Nucleus accumbens (tissue), 56 donors: Measurements from ENCODE around the gene KAZN.

ENCODE experiments used
- DNase-seq, 56 donors: peaks; one replicate each; lab custom pipeline; 2025; lab: John Stamatoyannopoulos, UW

KAZN gene

DNA sequence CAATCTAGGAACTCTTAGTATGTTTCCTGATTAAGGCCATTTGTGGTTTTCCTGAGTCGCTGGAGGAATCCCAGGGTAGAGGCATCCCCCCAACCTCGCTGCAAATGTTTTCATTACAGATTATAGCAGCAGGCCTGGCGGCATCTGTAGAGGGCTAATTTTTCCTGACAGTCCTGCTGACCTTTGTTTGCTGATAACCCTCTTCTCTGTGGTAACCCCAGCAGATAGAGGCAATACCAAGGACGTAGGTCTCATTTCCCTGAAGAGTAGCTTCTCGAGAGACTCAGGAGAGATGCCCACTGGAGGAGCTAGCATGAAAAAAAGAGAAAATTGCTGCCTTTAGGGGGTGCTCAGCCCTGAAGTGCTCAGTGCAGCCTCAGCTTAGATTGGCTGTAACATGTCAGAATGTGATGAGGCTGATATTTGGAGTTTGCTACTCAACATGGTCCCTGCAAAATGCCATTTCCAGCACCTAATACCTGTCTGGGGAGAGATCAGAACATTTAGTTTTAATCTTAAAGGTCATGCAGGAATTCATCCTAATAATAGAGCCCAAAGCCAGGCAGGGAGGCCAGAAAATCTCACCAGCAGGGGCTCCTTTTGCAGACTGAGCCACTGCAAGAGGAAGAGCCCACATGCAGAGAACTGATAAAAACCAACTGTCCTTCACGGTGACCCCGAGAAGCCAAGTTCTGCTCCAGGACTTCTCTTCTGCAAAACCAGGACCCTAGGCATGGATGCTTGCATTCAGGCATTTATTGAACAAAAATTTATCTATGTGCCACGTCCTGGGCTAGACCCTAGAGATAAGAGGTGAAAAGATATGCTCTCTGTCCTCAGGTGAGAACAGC is 184.5 kb downstream of the KAZN start:
- no peak for DNase-seq

DNA sequence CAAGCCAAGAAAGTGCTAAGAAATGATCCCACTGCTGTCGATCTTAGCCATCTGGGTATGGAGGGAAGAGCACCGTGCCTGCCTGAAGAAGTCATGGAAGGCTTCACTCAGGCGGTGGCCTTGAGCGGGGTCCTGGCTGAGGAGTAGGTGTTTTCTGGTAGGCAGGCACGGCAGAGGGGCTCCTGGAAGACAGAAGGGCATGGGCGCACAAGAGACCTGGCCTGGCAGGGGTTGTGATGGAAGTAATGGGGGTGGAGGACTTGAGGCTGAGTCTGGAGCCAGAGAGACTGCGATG is 185.1 kb downstream of the KAZN start:
- DNase-seq: no peak

GRCh38 chr1:14784790-14785773 is 186.6 kb downstream of the KAZN start:
- DNase-seq: no peak

GRCh38 chr1:14786109-14786675 is 187.7 kb downstream of the KAZN start:
- no peak for DNase-seq

DNA sequence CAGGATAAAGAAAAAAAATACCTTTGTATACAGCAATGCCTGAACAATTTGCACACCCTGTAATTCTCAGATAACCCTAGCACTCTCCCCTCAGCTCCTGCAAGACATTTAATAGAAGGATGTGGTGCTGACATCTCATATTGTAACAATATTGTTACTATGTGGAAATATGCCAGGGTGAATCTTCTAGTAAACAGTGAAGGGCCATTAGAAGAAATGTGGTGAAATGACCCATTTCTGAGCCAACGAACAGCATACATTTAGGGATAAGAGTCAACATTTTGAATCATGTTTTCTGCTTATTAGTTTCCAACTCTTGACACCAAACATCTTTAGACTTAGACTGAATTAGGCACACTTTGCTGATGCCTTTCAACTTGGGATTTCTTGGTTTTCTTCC is 188.2 kb downstream of the KAZN start:
- DNase-seq: no peak

DNA sequence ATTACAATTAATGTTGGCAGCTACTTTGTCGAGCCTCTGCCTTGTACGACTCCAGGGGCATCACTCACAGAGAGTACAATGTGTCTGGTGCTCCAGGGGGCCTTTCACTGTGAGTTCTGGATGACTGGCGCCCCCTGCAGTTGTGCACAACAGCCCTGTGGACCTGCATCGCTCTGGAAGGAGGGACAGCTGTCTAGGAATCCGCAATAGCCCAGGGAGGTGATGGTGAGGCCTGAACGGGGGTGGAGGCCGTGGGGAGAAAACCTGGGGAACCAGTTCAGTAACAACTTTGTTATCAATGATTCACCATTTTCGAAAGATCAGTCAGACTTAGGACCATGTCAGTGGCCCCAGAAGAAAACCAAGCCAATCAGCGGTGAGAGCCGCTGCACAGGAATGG is 189.1 kb downstream of the KAZN start:
- no peak for DNase-seq

DNA sequence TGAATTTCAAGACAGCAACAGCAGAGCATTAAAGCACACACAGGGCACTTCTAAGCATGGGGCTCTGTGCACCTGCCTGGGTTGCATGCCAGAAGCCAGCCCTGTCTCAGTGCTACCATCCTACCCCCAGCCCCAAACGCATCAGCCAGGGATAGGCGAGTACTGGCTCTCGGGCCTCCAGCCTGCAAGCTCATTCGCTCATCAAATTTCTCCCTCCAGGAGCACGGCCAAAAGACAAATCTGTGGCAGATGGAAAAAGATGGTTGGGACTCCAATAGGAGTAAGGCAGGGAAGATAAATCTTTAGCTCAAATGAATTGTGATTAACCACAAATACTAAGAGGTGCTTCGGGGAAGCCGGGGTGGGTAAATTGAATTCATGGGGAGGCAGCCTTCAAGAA is 189.6 kb downstream of the KAZN start:
- DNase-seq: no peak

DNA sequence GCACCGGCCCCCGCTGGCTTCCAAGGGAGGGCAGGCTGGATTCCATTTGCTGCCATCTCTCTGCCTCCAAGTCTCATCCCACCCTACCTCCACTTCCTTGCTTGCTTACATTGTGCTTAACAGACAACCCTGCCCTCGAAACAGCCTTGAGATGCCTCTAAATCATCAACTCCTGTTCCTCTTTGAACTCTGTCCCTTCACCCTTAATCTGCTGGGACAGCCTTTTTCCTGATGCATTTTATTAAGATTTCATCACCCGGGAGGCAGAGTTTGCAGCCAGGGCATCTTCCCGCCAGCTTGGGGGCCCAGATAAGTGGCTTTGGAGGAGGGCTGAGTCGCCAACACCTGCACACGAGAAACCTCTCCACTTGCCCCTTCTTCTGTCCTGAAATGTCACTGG is 192.5 kb downstream of the KAZN start:
- DNase-seq: no peak

- DNase-seq: no peak
Observed at GRCh38 chr1:14791654-14792053, 193.2 kb downstream of the KAZN start.

DNA sequence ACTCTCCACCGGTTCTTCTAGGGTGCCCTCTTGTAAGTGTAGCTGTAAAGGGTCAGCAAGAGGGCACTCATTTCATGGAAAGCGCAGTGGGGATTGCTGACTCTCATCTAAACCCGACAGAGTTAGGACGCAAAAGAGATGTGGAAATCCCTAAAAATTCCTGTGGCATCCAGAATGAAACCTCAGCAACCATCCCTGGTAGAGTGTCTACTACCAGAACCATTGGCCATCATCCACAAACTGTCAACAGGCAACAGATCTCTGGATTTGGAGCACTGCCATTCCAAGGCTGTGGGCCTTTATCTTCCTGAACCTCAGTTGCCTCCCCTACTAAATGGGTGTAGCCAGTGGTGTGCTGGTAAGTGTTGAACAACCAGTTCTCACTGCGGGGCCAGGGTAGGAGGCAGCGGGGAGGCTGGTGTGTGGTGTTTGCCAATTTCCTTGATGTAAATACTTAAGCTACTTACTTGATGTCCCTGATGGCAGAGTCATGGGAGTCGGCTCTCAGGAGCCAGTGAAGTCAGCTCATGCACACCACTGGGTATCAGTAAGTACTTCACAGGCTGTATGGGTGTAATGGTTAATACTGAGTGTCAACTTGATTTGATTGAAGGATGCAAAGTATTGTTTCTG is 195.8 kb downstream of the KAZN start:
- DNase-seq: no peak

DNA sequence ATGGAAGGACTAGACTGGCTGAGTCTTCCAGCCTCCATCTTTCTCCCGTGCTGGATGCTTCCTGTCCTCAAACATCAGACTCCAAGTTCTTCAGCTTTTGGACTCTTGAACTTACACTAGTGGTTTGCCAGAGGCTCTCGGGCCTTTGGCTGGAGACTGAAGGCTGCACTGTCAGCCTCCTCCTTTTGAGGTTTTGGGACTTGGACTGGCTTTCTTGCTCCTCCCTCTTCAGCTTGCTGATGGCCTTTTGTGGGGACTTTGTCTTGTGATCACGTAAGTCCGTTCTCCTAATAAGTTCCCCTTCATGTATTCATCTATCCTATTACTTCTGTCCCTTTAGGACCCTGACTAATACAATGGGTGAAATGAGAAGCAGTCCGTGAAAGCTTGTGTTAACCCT is 196.4 kb downstream of the KAZN start:
- DNase-seq: no peak

DNA sequence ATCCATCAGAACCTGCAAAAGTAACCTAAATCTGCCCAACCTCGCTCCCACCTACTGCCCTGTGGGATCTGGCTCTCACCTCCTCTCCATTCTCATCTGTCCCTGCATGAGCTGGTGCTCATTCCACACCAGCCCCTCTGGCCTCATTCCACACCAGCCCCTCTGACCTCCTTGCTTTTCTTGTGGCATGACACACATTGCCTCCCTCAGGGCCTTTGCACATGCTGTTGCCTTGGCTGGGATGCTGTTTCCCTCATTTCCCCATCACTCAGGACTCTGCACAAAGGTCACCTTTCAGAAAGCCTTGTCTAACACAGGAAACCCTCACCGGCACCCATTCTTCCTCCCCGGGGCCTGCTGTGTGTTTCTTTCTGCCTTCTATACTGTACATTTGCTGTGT is 197.1 kb downstream of the KAZN start:
- DNase-seq: no peak

DNA sequence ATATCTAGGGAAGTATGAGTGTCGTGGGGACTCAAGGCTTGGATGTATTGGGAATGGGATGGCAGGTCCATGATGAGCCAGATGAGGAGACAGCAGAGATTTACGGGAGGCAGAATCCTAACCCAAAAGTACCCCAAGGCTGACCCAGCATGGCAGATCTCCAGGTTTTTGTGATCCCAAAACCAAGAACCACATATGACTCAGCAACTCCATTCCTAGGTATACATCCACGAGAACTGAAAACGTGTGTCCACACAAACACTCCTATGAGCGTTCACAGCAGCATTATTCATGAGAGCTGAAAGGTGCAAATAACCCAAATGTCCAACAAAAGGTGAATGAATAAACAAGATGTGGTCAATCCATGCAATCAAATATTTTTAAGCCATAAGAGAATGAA is 201.5 kb downstream of the KAZN start:
- DNase-seq: no peak

DNA sequence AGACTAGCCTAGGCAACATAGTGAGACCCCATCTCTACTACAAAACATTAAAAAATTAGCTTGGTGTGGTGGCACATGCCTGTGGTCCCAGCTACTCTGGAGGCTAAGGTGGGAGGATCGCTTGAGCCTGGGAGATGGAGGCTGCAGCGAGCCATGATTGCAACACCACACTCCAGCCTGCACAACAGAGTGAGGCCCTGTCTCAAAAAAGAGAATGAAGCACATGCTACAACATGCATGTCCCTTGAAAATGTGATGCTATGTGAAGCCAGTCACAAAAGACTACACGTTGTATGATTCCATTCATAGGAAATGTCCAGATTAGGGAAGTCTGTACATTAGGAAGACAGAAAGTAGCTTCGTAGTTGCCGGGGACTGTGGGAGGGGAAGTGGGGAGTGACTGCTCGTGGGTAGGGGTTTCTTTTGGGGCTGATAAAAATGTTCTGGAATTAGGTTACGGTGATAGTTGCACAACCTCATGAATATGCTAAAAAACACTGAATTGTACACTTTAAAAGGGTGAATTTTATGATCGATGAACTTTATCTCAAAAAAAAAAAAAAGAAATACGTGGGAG is 202.1 kb downstream of the KAZN start:
- DNase-seq: no peak

DNA sequence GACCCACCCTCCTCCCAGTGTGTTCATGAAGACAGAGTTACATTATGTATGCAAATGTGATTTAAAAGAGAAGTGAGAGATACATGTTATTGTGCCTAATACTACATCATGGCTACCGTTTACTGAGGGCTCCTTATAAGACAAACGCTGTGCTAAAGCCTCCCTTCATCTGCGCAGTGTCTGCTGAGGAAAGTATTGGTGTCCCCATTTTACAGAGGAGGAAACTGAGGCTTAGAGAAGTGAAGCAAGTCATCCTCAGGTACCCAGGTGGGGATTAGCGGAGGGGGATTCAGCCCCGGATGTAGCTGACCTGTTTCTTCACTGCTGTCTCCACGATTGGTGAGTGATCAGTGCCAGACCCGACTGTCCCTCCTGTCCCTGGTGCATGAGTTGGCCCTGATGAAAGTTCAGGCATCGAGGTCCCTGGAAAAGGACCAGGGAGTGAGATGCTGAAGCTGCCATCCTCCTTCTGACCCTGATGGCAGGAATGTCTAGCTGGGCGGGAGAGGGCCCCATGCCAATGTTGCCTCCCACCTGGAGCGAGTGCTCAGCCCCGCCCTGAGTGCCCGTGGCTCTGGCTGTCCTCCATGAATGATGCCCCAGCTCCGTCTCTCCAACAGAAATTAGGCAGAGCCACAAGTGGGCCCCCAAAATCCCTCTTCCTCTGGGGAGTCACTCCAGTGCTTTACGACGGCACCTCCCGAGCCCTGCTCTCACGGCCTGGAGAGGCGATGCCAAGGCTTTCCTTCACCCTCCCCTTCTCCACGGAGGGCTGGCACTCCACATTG is 204.7 kb downstream of the KAZN start:
- DNase-seq: no peak

- DNase-seq: no peak
Observed at GRCh38 chr1:14804626-14805025, 206.1 kb downstream of the KAZN start.

GRCh38 chr1:14806772-14807171 is 208.3 kb downstream of the KAZN start:
- DNase-seq: no peak

- no peak for DNase-seq
Observed at GRCh38 chr1:14808768-14809167, 210.3 kb downstream of the KAZN start.

GRCh38 chr1:14809191-14809981 is 210.9 kb downstream of the KAZN start:
- no peak for DNase-seq
